Non-pigmented ciliary epithelial cell (primary cell): Measurements from ENCODE around the gene LRMDA.
"Not testable (repeated sequence)": the region's sequence is repeated elsewhere in the genome, so short reads cannot be mapped to it uniquely, and the experiment has no call there.

Experiments used
- DNase-seq: peaks from one replicate; pipeline ENCODE4 v3.0.0-alpha.2; 2010; ENCODE audit warnings: low read depth

Gene LRMDA

GRCh38 chr10:76126607-76127527 is 695.4 kb downstream of the LRMDA start:
- DNase-seq = no peak

GRCh38 chr10:76127984-76128589 is 696.7 kb downstream of the LRMDA start:
- no peak for DNase-seq

- DNase-seq = no peak
These were observed 697.8 kb downstream of the LRMDA start for GRCh38 chr10:76129213-76129612.

DNA sequence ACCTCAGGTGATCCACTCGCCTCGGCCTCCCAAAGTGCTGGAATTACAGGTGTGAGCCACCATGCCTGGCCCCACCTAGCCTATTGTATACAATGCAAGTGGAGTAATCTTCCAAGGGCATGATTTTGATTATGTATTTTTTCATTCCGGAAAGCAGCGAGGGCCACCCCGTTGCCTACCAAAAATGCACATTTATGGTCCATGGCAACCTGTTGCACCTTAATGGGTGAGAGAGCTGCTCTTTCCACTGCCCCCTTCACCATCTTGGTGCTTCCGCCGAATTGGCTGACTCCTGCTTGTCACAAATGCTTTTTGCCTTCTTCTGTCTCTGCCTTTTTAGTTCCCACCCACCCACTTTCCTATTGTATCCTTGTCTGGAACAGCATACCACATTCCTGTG is 699.5 kb downstream of the LRMDA start:
- no peak for DNase-seq

- DNase-seq = no peak
These were observed 702.3 kb downstream of the LRMDA start for GRCh38 chr10:76133597-76134255.

GRCh38 chr10:76136961-76137360 is 705.5 kb downstream of the LRMDA start:
- no peak for DNase-seq

DNA sequence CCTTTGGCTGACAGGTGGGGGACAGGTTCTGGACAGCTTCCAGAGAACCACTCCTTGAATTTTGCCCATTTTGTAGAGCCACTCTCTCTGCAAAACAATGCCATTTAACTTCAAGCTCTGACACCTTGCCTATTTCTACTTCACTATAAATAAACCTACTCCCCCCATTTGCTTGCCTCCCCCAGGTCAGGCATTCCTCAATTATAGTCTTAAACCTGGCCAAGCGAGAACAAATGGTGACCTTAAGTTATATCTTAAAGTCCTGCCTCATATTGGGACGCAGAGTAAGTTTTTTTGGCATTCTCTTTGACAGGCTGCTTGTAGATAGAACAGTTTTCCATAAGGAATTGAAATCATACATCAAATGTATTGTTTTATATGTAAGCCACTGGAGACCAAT is 706.9 kb downstream of the LRMDA start:
- DNase-seq = no peak

GRCh38 chr10:76138906-76139305 is 707.5 kb downstream of the LRMDA start:
- DNase-seq = no peak

GRCh38 chr10:76139431-76139830 is 708.0 kb downstream of the LRMDA start:
- no peak for DNase-seq

- DNase-seq = no peak
These were observed 710.0 kb downstream of the LRMDA start for GRCh38 chr10:76141376-76141775.

DNA sequence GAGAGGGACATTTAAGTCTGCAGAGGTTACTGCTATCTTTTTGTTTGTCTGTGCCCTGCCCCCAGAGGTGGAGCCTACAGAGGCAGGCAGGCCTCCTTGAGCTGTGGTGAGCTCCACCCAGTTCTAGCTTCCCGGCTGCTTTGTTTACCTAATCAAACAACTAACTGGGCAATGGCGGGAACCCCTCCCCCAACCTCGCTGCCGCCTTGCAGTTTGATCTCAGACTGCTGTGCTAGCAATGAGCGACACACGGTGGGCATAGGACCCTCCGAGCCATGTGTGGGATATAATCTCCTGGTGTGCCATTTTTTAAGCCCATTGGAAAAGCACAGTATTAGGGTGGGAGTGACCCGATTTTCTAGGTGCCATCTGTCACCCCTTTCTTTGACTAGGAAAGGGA is 716.8 kb downstream of the LRMDA start:
- not testable (repeated sequence) for DNase-seq

DNA sequence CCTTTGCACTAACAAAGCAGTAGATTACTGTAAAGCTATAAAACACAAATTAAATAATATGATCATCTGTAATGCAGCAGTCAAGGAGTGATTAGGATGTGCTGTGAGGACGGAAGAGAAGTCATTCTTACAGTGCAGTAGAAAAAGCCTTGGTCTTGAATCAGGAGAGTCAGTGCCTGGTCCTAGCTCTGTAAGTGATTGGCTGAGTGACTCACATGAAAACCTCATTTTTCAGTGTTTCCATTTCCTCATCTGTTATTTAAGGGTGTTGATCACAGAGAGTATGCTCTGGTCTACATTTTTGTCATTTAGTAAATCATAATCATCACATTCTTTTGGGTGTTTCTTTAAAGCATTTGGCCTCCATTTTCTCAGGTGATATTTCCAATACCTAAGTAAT is 717.8 kb downstream of the LRMDA start:
- no peak for DNase-seq

DNA sequence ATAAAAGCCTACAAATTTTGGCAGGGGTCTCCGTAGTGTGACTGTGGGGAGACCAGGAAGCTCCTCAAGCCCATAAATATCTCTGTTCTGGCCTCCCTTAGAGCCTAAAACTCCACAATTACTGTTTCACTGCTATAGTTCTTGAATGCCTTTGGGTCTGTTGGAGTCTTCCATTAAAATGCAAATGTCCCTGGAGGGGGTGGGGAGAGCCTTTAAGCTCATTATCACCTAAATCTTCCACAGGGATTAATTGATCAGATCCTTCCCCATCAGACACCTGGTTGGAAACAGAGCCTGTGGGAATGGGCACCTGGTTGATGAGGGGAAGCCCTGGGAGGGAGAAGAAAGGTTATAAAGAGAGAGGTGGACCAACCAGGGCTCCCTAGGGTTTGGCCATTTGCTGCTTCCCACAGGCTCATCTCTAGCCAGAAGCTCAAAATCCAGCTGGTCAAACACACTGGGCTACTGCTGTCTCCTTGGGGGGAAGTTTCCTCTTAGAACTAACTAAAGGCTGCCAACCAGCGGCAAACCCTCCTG is 718.2 kb downstream of the LRMDA start:
- DNase-seq = no peak

DNA sequence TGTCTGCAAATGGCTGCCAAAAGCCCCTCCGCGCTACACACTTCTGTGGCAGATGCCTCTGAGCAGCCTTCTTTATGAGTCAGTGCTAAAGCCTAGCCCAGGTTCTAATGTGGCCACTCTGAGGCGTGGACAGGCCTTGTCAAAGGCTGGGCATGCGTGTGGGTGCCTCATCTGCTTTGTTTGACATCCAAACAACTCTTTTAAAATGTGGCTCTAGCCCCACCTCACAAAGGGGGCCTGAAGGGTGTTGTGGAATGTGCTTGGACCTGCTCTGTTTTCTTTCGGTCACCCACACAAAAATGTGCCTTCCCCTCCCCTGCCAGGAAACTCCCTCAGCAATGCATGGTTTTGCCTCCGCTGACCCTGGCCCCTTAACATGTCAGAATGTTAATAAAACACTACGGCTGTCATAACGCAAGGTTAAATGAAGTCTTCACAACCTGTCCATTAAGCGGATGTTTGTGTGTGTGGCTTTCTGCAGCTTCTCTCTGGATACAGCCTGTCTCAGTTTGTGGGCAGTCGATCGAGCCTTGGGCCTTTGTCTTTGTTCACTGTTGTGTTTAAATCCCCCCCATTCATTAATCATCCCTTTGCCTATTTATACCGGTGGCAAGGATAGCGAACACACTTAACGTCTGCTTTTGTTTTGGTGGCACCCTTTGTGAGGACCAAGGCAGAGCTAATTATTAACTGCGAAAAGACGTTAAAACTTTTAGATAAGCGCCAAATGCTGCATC is 718.9 kb downstream of the LRMDA start:
- no peak for DNase-seq

- DNase-seq = no peak
These were observed 719.5 kb downstream of the LRMDA start for GRCh38 chr10:76150876-76151288.

DNA sequence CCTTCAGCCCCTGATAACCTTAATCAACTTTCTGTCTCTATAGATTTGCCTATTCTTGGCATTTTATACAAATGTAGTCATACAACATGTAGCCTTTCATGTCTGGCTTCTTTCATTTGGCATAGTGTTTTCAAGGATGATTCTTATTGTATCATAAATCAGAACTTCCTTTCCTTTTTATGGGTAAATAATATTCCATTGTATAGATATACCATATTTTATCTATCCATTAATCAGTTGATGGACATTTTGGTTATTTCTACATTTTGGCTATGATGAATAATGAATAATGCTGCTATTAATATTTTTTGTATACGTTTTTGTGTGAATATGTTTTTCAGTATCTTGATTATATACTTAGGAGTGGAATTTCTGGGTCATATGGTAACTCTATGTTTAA is 720.8 kb downstream of the LRMDA start:
- no peak for DNase-seq

DNA sequence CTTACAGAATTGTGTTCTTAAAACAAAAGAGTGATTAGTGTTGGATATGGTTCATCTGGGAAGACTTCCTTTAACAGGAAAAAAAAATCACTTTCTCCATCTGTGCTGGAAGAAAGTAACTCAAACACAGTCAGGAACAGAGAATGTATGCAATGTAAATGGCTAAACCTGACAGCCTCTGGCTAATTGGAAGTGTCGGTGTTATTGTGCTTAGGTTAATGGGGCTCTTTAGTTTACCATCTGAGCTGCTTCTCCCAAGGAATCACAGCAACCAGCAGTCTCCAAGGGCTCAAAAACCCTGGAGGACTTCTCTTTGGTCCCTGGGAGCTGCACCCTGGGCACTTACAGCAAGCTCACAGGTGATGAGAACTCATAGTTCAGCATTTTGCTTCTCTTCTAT is 724.5 kb downstream of the LRMDA start:
- no peak for DNase-seq

GRCh38 chr10:76160446-76161300 is 729.2 kb downstream of the LRMDA start:
- DNase-seq = no peak

DNA sequence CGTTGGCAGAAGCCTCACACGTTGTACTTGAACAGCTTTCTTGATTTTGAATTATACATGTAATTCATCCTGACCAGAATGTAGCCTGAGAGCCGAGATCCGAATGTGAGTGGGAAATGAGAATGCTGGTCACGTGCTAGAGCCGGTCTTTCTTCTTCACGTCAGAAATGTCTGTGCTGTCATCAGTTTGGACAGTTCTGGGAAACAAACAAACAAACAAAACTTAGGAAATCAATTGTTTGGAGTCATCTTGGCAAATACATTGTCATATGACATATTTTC is 729.8 kb downstream of the LRMDA start:
- DNase-seq = no peak

- DNase-seq = no peak
These were observed 737.0 kb downstream of the LRMDA start for GRCh38 chr10:76168437-76168836.

- DNase-seq = no peak
These were observed 737.8 kb downstream of the LRMDA start for GRCh38 chr10:76169246-76169645.
